NCI-H345 treated with DMSO at 0.1 percent for 48 hours (cell line): ENCODE results near the gene CRYBB2.
"Not testable (repeated sequence)": the region's sequence is repeated elsewhere in the genome, so short reads cannot be mapped to it uniquely, and the experiment has no call there.

Experiments used
- DNase-seq: peaks from one replicate; lab custom pipeline; 2025; ENCODE audit not compliant: unreplicated experiment; lab: John Stamatoyannopoulos, UW

The CRYBB2 gene, protein sequence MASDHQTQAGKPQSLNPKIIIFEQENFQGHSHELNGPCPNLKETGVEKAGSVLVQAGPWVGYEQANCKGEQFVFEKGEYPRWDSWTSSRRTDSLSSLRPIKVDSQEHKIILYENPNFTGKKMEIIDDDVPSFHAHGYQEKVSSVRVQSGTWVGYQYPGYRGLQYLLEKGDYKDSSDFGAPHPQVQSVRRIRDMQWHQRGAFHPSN

GRCh38 chr22:25219211-25219689 is at the start of gene CRYBB2:
Gene CRYBB2, plus strand, starts transcription at chr22:25219639. Its CDS starts 1,791 bp downstream, at chr22:25221430.
- no peak for DNase-seq

- no peak for DNase-seq
These were observed 48.9 kb upstream of the CRYBB2 start for GRCh38 chr22:25170426-25170980.

DNA sequence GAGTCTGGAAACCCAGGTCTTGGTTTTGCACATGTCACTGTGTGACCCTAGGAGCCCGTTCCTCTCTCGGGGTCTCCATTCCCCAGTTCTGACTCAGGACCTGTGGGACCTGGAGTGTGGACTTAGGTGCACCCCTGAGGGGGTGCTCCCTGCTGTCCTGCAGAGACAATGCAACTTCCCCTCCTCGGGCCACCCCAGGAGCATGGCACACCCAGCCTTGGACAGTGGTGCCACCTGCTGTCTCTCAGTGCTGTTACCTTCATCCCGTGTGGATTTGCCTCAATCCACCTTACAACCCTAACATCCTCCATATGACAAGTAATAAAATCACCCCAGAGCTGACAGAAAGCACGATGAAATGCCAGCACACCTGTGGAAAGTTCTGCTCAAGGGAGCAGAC is 47.3 kb upstream of the CRYBB2 start:
- DNase-seq = no peak

DNA sequence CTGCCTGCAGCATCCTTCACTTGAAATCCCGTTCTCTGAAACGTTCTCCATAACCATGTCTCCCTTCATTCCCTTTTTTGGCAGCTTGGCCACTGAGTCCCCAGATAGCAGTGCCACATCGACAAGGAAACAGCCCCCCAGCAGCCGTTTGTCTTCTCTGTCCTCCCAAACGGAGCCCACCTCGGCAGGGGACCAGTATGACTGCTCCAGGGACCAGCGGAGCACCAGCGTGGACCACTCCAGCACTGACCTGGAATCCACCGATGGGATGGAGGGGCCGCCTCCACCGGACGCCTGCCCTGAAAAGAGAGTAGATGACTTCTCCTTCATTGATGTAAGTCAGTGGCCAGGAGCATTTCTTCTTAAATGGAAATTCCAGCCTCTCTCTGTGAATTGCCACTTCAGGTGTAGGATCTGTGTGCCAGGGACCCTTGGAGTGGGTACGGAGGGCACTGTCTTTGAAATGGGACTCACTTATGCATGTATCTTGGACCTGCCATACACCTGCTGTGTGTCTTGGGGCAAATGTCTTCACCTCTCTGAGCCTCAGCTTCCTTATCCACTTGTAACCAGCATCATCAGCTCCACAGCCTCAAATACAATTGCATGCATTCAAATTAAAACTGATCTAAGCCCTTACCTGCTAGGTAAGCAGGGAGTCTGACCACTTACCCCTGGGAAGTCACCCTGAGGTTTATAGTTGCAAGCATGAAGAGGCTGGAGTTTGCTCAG is 45.1 kb upstream of the CRYBB2 start:
- no peak for DNase-seq

GRCh38 chr22:25174888-25175411 is 44.5 kb upstream of the CRYBB2 start:
- DNase-seq = no peak

DNA sequence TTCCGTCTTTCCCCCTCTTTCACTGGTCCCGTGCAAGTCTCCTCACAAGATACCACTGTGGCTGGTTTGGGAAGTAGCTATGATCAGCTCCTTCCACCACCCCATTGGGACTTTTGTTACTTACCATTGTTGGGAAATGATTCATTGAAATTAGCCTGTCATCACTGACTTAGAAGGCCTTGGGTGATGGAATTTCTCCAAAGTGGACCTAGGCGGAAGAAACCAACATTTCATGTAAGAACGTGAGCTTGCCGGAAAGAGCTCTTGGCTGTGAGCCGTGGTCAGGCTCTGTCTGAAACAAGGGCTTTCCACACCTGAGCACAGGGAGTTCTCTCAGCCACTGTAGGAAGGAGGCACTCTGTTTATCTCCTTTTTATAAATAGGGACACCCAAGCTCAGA is 43.3 kb upstream of the CRYBB2 start:
- no peak for DNase-seq

- DNase-seq = no peak
These were observed 42.6 kb upstream of the CRYBB2 start for GRCh38 chr22:25176799-25177198.

- no peak for DNase-seq
These were observed 42.2 kb upstream of the CRYBB2 start for GRCh38 chr22:25177226-25177625.

DNA sequence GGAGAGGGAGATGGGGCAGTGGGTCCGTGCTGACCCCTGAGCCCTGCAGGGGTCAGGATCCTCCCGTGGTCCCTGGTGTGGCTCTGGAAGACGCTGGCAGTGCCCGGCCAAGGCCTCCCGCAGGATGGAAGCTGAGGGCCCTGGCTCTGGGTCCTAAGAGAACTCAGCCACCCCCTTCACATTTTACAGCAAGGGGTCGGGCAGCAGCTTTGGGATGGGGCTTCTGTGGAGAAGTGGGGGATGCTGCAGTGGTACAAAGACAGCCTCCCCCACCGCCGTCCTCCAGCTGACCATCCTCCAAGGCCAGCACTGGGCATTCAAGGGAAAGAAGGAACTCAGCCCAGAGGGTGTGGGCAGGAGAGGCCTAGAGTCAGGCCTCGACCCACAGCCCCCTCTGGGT is 41.5 kb upstream of the CRYBB2 start:
- DNase-seq = no peak

DNA sequence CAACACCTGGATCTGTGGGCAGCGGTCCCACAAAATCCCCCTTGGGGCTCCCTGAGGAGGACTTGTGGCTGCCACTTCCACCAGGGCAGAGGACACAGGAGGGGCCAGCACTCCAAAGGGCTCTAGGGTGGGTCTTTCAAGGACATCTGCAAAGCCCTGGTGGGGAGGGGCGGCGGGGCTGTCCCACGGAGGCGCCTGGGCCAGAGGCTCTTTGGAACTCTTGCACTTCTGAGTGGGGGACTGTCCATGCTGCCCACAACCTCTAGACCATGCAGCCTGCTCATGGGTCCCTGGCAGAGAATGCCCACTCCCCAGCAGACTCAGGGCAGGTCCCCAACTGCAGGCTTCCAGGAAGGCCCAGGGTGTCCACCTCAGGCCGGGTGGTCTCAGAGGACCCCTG is 41.1 kb upstream of the CRYBB2 start:
- DNase-seq = not testable (repeated sequence)

- DNase-seq = not testable (repeated sequence)
These were observed 40.4 kb upstream of the CRYBB2 start for GRCh38 chr22:25178869-25179631.

DNA sequence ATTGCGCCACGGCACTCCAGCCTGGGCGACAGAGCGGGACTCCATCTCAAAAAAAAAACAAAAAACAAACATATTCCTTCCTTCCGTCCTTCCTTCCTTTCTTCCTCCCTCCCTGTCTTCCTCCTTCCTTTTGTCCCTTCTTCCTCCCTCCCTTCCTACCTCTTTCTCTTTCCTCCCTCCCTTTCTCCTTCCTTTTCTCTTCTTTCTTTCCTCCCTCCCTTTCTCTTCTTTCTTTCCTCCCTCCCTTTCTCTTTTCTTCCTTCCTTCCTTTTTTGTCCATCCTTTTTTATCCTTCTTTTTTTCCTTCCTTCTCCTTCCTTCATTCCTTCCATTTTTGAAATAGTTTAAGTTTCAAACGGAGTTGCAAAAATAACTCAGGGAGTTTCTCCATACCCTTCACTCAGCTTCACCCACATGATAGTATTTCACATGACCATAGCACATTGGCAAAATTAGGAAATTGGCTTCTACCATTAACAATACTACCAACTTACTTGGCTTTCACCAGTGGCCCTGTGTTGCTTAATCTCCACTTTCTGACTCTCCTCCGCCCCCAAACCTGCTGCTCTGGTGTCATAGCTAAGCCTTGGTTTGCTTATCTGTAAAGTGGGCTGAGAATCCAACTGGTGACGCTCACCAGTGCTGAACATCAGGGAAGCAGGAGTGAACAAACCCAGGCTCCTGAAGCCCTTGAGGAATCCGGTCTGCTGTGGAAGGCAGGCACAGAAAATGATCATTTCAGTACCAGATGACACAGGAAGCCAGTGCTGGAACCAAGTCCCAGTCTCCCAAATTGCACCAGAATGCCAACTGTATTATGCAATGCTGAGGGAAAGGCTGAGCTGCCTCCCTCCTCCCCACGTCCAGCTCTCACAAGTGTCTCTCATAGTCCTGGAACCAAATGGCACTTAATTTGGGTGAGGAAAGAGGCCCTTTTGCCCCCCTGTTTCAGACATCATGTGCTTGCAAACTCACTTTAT is 37.0 kb upstream of the CRYBB2 start:
- DNase-seq = no peak

DNA sequence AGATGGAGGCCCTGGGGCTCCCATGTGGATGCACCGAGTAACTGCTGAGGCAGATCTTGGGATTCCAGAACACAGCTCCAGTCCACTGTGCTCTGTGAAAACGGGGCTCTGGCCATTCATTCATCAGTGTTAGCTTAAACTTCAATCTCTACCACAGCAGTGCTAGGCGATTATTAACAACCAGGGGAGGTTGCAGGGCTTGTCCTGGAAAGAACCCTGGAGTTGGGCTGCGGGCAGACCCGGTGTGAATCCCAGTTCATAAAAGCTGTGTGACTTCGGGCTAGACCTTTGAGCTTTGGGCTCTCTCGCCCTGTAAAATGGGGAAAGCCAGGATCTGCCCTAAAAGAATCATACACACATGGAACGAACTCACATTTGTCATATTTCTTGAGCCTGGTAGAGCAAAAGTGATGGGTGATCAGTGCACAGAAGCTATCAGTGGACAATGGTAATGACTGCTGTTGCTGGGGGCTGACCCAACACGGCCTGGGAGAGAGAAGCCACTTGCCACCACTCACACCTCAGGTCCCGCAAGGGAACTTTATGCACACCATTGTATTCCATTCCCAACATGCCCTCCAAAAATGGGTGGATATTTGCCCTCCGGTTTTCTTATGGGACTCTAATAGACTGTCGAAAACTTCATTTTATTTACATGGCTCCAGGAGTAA is 35.4 kb upstream of the CRYBB2 start:
- DNase-seq = no peak

DNA sequence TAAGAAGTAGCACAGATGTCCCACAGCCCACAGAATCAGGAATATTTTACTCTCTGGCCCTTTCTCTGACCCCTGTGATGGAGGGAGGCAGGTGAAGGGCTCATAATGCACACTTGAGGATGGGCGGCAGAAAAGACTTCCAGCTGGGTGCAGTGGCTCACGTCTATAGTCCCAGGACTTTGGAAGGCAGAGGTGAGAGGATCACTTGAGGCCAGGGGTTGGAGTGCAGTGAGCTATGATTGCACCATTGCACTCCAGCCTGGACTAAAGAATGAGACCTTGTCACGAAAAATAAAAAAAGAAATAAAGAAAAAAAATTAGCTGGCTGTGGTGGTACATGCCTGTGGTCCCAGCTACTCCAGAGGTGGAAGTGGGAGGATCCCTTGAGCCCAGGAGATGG is 33.3 kb upstream of the CRYBB2 start:
- DNase-seq = no peak

DNA sequence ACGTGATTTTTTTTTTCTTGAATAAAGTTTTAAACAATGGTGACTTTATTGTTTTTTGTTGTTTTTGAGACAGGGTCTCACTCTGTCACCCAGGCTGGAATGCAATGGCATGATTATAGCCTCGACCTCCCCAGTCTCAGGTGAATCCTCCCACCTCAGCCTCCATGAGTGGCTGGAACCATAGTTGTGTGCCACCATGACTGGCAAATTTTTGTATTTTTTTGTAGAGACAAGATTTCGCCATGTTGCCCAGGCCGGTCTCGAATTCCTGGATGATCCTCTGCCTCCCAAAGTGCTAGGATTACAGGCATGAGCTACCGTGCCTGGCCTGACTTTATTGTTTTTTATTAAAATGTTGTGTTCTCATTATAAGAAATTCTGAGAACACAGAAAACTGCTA is 32.0 kb upstream of the CRYBB2 start:
- no peak for DNase-seq

DNA sequence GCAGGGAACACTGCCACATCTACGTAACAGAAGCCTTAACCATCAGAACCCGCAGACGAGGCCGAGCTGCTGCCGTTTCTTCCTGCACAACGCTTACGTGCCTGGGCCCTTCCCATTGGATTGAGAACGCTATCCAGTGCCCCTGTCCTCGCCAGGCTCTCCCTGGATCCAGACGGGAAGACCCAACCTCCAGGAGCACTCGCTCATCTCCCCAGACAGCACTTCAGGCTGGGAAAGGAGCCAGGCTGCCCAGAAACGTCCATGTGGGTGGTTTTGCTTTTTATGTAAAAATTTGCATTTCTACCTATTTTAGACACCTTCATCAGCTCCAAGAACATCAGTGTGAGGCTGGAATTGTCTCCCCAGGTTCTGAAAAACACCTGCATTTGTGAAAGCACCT is 27.0 kb upstream of the CRYBB2 start:
- no peak for DNase-seq

GRCh38 chr22:25193130-25193529 is 26.3 kb upstream of the CRYBB2 start:
- DNase-seq = no peak

DNA sequence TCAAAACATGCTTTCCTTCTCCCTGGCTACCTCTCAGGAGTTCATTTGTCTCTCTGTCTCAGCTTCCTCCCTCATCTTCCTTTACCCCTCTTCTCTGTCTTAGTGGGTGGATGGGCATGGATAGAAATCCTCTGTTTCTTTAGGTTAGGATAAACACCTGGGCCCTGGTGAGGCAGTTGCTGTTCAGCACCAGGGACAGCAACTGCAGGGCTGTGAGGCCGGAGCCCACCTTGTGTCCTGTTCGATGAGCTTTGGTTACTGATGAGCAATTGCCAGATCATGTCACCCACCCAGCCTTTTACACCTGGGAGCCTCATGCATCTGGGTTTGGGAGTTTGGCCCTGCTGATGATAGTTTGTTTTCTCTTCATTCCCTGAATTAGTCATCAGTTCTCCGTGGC is 25.9 kb upstream of the CRYBB2 start:
- DNase-seq = no peak

DNA sequence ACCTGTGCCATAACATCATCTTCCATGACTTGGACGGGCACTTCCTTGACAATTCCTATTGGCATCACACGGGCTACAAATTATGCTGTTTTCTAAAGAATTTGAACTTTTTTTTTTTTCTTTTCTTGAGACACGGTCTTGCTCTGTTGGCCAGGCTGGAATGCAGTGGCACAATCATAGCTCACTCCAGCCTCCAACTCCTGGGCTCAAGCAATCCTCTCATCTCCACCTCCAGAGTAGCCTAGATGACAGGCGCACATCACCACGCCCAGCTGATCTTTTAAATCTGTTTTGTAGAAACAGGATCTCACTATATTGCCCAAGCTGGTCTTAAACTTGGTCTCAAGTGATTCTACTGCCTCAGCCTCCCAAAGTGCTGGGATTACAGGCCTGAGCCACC is 23.1 kb upstream of the CRYBB2 start:
- no peak for DNase-seq

DNA sequence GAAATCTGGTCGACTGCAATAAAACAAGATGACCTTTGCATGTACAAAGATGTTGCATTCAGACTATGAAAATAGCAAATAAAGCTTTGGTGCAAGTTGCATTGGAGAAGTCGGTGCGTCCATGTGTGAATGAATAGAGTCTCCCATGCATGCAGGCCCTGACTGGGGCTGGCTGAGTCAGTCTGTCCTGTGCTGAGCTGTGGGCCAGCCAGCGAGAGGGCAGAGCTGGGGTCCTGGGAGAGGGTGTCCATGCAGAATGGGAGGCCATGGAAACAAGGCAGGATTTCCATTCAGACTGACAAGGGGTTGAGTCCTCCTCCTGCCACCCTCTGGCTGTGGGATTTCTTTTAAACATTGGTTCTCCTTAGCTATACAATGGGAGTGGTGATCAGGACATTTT is 22.1 kb upstream of the CRYBB2 start:
- no peak for DNase-seq
